MM.1S (cell line): ENCODE measurements around the gene SRM.

ENCODE experiments used
- EZH2 ChIP-seq: fragments of 300-600 bp; sonication (generic); optimal IDR thresholded peaks from 2 replicates; pipeline ENCODE3; 2017; ENCODE audit warnings: low read depth, mild to moderate bottlenecking, antibody characterized with exemption, low read length, mixed read lengths
- EZH2phosphoT487 ChIP-seq: fragments of 300-600 bp; sonication (generic); IDR thresholded peaks from 2 replicates; pipeline ENCODE4 v1.6.1; 2018; ENCODE audit warnings: antibody characterized with exemption, low read length
- TF ChIP-seq, protein P1 (sequence below): fragments of 300-600 bp; sonication (generic); IDR thresholded peaks from 2 replicates; pipeline ENCODE4 v1.5.1; 2016; ENCODE audit warnings: antibody characterized with exemption, low read length, mixed read lengths

- TF ChIP-seq, protein P1, sequence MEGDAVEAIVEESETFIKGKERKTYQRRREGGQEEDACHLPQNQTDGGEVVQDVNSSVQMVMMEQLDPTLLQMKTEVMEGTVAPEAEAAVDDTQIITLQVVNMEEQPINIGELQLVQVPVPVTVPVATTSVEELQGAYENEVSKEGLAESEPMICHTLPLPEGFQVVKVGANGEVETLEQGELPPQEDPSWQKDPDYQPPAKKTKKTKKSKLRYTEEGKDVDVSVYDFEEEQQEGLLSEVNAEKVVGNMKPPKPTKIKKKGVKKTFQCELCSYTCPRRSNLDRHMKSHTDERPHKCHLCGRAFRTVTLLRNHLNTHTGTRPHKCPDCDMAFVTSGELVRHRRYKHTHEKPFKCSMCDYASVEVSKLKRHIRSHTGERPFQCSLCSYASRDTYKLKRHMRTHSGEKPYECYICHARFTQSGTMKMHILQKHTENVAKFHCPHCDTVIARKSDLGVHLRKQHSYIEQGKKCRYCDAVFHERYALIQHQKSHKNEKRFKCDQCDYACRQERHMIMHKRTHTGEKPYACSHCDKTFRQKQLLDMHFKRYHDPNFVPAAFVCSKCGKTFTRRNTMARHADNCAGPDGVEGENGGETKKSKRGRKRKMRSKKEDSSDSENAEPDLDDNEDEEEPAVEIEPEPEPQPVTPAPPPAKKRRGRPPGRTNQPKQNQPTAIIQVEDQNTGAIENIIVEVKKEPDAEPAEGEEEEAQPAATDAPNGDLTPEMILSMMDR, result no peak
- TF ChIP-seq EZH2, result no peak
- no peak for TF ChIP-seq EZH2phosphoT487
Observed at GRCh38 chr1:11013160-11013531, 46.7 kb downstream of the SRM start.
